ENCODE data around the gene GRHL1.

DNA sequence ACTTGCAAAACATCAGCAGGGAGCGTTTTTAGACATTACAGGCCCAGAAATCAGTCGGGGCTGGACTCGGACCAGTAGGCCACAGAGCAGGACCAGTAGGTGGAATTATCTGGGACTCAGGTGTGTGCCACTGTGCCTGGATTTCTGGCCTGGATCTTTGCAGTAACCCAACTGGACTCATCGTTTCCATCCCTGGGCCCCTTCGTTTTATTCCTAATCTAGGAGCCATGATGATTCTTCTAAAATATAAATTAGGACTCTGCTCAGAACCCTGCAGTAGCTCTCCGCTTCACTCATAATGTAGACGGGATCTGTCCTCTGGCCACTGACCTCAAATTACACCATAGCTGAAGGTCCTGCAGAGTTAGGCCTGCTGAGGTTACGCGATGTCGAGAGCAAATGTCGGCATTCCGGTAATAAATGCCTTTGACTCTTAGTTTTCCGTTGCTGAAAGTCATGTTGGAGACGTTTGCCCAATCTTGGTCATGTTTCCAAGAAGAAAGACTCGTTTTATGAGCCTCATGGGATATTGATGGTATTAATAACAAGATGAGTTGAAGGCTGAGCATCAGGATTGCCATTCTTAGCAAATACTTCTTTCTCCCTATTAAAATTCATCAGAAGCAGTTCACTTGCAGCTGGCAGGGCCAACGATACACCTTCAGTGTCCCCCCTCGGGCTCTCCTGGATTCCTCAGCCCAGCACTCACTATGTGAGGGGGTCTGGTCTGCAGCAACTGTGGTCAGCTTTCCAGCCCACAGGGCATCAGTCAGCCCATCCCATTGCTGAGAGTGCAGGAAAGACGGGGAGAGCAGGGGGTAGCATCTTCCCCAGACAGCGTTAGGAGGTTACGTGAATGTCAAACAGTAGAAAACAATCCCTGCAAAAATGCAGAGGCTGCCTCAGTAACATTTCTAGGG lies 52.0 kb downstream of the GRHL1 start:
- TF ChIP-seq, protein P1, sequence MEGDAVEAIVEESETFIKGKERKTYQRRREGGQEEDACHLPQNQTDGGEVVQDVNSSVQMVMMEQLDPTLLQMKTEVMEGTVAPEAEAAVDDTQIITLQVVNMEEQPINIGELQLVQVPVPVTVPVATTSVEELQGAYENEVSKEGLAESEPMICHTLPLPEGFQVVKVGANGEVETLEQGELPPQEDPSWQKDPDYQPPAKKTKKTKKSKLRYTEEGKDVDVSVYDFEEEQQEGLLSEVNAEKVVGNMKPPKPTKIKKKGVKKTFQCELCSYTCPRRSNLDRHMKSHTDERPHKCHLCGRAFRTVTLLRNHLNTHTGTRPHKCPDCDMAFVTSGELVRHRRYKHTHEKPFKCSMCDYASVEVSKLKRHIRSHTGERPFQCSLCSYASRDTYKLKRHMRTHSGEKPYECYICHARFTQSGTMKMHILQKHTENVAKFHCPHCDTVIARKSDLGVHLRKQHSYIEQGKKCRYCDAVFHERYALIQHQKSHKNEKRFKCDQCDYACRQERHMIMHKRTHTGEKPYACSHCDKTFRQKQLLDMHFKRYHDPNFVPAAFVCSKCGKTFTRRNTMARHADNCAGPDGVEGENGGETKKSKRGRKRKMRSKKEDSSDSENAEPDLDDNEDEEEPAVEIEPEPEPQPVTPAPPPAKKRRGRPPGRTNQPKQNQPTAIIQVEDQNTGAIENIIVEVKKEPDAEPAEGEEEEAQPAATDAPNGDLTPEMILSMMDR (IDR thresholded peaks at IDR 0.05; ENCODE audit: low read depth, low read length, poor library complexity, severe bottlenecking), result no peak
- TF ChIP-seq EZH2phosphoT487 (IDR thresholded peaks at IDR 0.05; ENCODE audit: borderline replicate concordance, low read length), result no peak
